ENCODE results near the gene C19orf44.

GRCh38 chr19:16535381-16535780, 39.2 kb downstream of the C19orf44 start:
- TF ChIP-seq CTCF (conservative IDR thresholded peaks at IDR 0.05; ENCODE audit: low read depth, low read length), result no peak
- TF ChIP-seq EZH2 (IDR thresholded peaks at IDR 0.05; ENCODE audit: low read length, unreplicated experiment), result no peak

Data from PC-3 (cell line).